ENCODE results near the gene PARD3.

- TF ChIP-seq POLR2AphosphoS5 (IDR thresholded peaks at IDR 0.05), result no peak
- no peak for TF ChIP-seq POLR2A (IDR thresholded peaks at IDR 0.05; ENCODE audit: low read depth)
- TF ChIP-seq CTCF (IDR thresholded peaks at IDR 0.05), result no peak
These were observed 323.4 kb downstream of the PARD3 start for GRCh38 chr10:34491678-34492077.
